ENCODE measurements around the gene GAB3.

GAB3 gene

DNA sequence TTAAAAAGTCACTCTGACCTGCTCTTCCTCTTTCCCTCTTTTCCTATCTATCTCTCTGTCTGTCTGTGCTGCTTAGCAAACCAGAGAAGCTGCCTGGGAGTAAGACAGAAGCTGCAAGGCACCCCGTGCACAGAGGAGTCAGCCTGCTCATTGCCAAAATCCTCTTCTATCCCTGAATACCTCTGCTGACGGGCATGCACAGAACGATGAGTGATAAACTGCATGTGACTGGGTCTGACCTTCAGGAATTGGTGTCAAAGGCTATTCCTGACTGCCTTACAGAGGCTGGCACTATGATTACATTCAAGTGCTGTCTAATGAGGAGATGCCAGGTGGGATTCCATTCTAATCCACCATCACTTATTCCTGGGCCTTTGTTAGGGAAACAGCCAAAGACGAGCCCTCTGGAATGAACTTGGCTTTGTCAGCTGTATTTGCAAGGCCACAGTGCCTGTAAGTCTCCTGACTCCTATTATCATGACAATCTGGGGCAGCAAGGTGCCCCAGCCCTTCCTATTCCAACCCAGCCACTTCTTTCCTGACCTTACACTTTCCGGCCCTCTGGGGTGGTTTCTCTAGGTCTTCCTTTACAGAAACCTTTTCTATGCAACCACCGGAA lies 52.1 kb downstream of the GAB3 start:
- no peak for ATAC-seq
- no peak for TF ChIP-seq TOX (CRISPR knock-in tag; IDR thresholded peaks at IDR 0.05; ENCODE audit: borderline replicate concordance)
- no peak for TF ChIP-seq ZC3H10 (CRISPR knock-in tag; IDR thresholded peaks at IDR 0.05)
- TF ChIP-seq, protein P1, sequence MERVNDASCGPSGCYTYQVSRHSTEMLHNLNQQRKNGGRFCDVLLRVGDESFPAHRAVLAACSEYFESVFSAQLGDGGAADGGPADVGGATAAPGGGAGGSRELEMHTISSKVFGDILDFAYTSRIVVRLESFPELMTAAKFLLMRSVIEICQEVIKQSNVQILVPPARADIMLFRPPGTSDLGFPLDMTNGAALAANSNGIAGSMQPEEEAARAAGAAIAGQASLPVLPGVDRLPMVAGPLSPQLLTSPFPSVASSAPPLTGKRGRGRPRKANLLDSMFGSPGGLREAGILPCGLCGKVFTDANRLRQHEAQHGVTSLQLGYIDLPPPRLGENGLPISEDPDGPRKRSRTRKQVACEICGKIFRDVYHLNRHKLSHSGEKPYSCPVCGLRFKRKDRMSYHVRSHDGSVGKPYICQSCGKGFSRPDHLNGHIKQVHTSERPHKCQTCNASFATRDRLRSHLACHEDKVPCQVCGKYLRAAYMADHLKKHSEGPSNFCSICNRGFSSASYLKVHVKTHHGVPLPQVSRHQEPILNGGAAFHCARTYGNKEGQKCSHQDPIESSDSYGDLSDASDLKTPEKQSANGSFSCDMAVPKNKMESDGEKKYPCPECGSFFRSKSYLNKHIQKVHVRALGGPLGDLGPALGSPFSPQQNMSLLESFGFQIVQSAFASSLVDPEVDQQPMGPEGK (CRISPR knock-in tag; IDR thresholded peaks at IDR 0.05; ENCODE audit: borderline replicate concordance), result no peak
- TF ChIP-seq ISL1 (CRISPR knock-in tag; IDR thresholded peaks at IDR 0.05), result no peak
- TF ChIP-seq ZNF565 (CRISPR knock-in tag; conservative IDR thresholded peaks at IDR 0.05; ENCODE audit: low read depth), result no peak
- no peak for TF ChIP-seq ZNF70 (CRISPR knock-in tag; IDR thresholded peaks at IDR 0.05)
- no peak for TF ChIP-seq ZFP30 (CRISPR knock-in tag; IDR thresholded peaks at IDR 0.05)
- TF ChIP-seq RARB (CRISPR knock-in tag; IDR thresholded peaks at IDR 0.05), result no peak
- TF ChIP-seq ZNF8 (CRISPR knock-in tag; IDR thresholded peaks at IDR 0.05), result no peak
- no peak for TF ChIP-seq TCF4 (CRISPR knock-in tag; IDR thresholded peaks at IDR 0.05; ENCODE audit: borderline replicate concordance)
- TF ChIP-seq ESRRG (CRISPR knock-in tag; IDR thresholded peaks at IDR 0.05), result no peak

DNA sequence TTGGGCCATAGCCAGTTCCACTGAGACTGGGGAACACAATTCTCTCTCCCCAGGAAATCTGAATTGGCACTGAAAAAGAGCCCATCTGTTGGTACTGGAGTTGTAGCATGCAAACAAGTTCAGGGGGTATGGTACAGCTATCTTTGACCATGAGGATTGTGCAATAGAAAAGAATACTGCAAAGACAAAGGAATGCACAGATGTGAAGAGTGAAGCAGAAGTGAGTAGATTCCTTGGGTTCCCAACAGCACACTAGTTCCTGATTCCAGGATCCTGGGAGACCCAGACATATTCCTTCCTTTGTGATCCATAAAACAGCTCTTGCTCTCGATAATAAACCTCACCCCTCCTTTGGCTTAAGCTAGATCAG lies 54.2 kb downstream of the GAB3 start:
- TF ChIP-seq, protein P2, sequence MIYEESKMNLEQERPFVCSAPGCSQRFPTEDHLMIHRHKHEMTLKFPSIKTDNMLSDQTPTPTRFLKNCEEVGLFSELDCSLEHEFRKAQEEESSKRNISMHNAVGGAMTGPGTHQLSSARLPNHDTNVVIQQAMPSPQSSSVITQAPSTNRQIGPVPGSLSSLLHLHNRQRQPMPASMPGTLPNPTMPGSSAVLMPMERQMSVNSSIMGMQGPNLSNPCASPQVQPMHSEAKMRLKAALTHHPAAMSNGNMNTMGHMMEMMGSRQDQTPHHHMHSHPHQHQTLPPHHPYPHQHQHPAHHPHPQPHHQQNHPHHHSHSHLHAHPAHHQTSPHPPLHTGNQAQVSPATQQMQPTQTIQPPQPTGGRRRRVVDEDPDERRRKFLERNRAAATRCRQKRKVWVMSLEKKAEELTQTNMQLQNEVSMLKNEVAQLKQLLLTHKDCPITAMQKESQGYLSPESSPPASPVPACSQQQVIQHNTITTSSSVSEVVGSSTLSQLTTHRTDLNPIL (CRISPR knock-in tag; IDR thresholded peaks at IDR 0.05; ENCODE audit: low read depth), result no peak
- TF ChIP-seq ZNF70 (CRISPR knock-in tag; IDR thresholded peaks at IDR 0.05), result no peak
- no peak for TF ChIP-seq BACH2 (CRISPR knock-in tag; IDR thresholded peaks at IDR 0.05; ENCODE audit: borderline replicate concordance)
- TF ChIP-seq ZFP30 (CRISPR knock-in tag; IDR thresholded peaks at IDR 0.05), result no peak
- no peak for TF ChIP-seq PPARA (CRISPR knock-in tag; IDR thresholded peaks at IDR 0.05; ENCODE audit: borderline replicate concordance)
- no peak for TF ChIP-seq ZNF565 (CRISPR knock-in tag; conservative IDR thresholded peaks at IDR 0.05; ENCODE audit: low read depth)
- TF ChIP-seq TOX (CRISPR knock-in tag; IDR thresholded peaks at IDR 0.05; ENCODE audit: borderline replicate concordance), result no peak
- no peak for TF ChIP-seq TCF4 (CRISPR knock-in tag; IDR thresholded peaks at IDR 0.05; ENCODE audit: borderline replicate concordance)
- TF ChIP-seq, protein P3, sequence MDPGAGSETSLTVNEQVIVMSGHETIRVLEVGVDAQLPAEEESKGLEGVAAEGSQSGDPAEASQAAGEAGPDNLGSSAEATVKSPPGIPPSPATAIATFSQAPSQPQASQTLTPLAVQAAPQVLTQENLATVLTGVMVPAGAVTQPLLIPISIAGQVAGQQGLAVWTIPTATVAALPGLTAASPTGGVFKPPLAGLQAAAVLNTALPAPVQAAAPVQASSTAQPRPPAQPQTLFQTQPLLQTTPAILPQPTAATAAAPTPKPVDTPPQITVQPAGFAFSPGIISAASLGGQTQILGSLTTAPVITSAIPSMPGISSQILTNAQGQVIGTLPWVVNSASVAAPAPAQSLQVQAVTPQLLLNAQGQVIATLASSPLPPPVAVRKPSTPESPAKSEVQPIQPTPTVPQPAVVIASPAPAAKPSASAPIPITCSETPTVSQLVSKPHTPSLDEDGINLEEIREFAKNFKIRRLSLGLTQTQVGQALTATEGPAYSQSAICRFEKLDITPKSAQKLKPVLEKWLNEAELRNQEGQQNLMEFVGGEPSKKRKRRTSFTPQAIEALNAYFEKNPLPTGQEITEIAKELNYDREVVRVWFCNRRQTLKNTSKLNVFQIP (CRISPR knock-in tag; IDR thresholded peaks at IDR 0.05; ENCODE audit: borderline replicate concordance, low read depth), result no peak
- TF ChIP-seq OSR1 (CRISPR knock-in tag; IDR thresholded peaks at IDR 0.05), result no peak
- no peak for TF ChIP-seq ARNTL (CRISPR knock-in tag; IDR thresholded peaks at IDR 0.05; ENCODE audit: borderline replicate concordance, low read depth)
- TF ChIP-seq RARB (CRISPR knock-in tag; IDR thresholded peaks at IDR 0.05), result no peak
- TF ChIP-seq ZFP3 (CRISPR knock-in tag; IDR thresholded peaks at IDR 0.05), result no peak
- TF ChIP-seq ISL1 (CRISPR knock-in tag; IDR thresholded peaks at IDR 0.05), result no peak
- TF ChIP-seq CSDC2 (CRISPR knock-in tag; IDR thresholded peaks at IDR 0.05), result no peak
- TF ChIP-seq ZNF8 (CRISPR knock-in tag; IDR thresholded peaks at IDR 0.05), result no peak
- ATAC-seq, result peak; percentile 35

DNA sequence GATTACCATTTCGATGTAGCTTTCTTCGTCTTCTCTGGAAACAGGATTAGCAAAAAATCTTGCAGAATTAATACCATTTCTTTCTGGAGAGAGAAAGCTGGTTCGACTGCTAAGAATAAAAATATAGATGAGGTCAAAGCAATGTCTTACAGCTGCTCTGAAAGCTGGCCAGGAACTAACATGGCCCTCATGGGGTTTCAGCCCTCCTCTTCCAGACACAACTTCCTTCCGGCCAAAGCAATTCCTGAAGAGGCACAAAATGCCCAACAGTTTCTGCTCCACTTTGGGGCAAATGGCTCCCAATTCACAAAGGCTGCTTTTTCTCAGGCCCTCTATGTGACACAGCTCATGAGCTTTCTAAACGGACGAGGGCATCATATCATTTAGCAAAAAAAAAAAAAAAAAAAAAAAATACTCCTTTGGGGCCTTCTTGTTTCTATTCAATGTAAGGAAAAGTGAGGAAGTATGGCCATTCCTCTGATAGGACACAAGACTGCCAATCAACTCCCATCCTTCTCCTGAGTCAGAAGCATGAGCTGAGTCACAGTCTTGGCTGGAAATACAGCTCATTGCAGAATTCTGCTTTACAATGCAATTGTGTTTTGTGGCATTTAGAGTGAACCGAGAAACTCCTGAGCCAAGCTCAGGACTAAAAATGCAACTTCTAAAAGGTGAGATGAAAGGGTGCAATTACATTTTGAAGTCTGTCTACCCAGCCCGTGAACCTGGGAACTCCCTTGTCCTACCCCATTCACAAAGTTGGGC lies 54.8 kb downstream of the GAB3 start:
- TF ChIP-seq ZC3H10 (CRISPR knock-in tag; IDR thresholded peaks at IDR 0.05) (no peak), ZNF8 (CRISPR knock-in tag; IDR thresholded peaks at IDR 0.05) (no peak), ARNTL (CRISPR knock-in tag; IDR thresholded peaks at IDR 0.05; ENCODE audit: borderline replicate concordance, low read depth) (no peak), RARB (CRISPR knock-in tag; IDR thresholded peaks at IDR 0.05) (no peak), TOX (CRISPR knock-in tag; IDR thresholded peaks at IDR 0.05; ENCODE audit: borderline replicate concordance) (no peak), ESRRG (CRISPR knock-in tag; IDR thresholded peaks at IDR 0.05) (no peak), BACH2 (CRISPR knock-in tag; IDR thresholded peaks at IDR 0.05; ENCODE audit: borderline replicate concordance) (no peak), ZFP30 (CRISPR knock-in tag; IDR thresholded peaks at IDR 0.05) (no peak), ISL1 (CRISPR knock-in tag; IDR thresholded peaks at IDR 0.05) (no peak), TCF4 (CRISPR knock-in tag; IDR thresholded peaks at IDR 0.05; ENCODE audit: borderline replicate concordance) (no peak), ZNF70 (CRISPR knock-in tag; IDR thresholded peaks at IDR 0.05) (no peak), PPARA (CRISPR knock-in tag; IDR thresholded peaks at IDR 0.05; ENCODE audit: borderline replicate concordance) (no peak), CSDC2 (CRISPR knock-in tag; IDR thresholded peaks at IDR 0.05) (no peak), SNAI2 (CRISPR knock-in tag; IDR thresholded peaks at IDR 0.05) (no peak), OSR1 (CRISPR knock-in tag; IDR thresholded peaks at IDR 0.05) (no peak)
- TF ChIP-seq, protein P3 (CRISPR knock-in tag; IDR thresholded peaks at IDR 0.05; ENCODE audit: borderline replicate concordance, low read depth), result no peak
- TF ChIP-seq, protein P1 (CRISPR knock-in tag; IDR thresholded peaks at IDR 0.05; ENCODE audit: borderline replicate concordance), result no peak
- TF ChIP-seq, protein P4, sequence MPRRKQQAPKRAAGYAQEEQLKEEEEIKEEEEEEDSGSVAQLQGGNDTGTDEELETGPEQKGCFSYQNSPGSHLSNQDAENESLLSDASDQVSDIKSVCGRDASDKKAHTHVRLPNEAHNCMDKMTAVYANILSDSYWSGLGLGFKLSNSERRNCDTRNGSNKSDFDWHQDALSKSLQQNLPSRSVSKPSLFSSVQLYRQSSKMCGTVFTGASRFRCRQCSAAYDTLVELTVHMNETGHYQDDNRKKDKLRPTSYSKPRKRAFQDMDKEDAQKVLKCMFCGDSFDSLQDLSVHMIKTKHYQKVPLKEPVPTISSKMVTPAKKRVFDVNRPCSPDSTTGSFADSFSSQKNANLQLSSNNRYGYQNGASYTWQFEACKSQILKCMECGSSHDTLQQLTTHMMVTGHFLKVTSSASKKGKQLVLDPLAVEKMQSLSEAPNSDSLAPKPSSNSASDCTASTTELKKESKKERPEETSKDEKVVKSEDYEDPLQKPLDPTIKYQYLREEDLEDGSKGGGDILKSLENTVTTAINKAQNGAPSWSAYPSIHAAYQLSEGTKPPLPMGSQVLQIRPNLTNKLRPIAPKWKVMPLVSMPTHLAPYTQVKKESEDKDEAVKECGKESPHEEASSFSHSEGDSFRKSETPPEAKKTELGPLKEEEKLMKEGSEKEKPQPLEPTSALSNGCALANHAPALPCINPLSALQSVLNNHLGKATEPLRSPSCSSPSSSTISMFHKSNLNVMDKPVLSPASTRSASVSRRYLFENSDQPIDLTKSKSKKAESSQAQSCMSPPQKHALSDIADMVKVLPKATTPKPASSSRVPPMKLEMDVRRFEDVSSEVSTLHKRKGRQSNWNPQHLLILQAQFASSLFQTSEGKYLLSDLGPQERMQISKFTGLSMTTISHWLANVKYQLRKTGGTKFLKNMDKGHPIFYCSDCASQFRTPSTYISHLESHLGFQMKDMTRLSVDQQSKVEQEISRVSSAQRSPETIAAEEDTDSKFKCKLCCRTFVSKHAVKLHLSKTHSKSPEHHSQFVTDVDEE (CRISPR knock-in tag; IDR thresholded peaks at IDR 0.05), result no peak
- peak; percentile 95 for ATAC-seq
